NCI-H1436 (cell line): ENCODE data around the gene ITGAL.
"Not testable (repeated sequence)": the region's sequence is repeated elsewhere in the genome, so short reads cannot be mapped to it uniquely, and the experiment has no call there.

Experiments
- DNase-seq: peaks from one replicate; lab custom pipeline; 2025; lab: John Stamatoyannopoulos, UW

Gene ITGAL

GRCh38 chr16:30526137-30526822 lies 53.7 kb downstream of the ITGAL start, which contains the start of gene ZNF768:
ZNF768 (minus strand) TSS chr16:30526566; CDS start chr16:30526413, 153 bp downstream.
- no peak for DNase-seq

GRCh38 chr16:30526823-30527634 lies 54.5 kb downstream of the ITGAL start:
- peak; percentile 98 for DNase-seq

GRCh38 chr16:30527635-30528178 lies 55.2 kb downstream of the ITGAL start:
- no peak for DNase-seq

GRCh38 chr16:30528799-30529457 lies 56.4 kb downstream of the ITGAL start:
- DNase-seq, result no peak

GRCh38 chr16:30530163-30531037 lies 57.9 kb downstream of the ITGAL start:
- no peak for DNase-seq

GRCh38 chr16:30532285-30533145 lies 60.0 kb downstream of the ITGAL start:
- no peak for DNase-seq

GRCh38 chr16:30533146-30533522 lies 60.6 kb downstream of the ITGAL start:
- no peak for DNase-seq

GRCh38 chr16:30533748-30534367 lies 61.3 kb downstream of the ITGAL start:
- DNase-seq, result no peak

GRCh38 chr16:30534368-30535105 lies 62.0 kb downstream of the ITGAL start, which contains the start of gene ZNF747:
ZNF747 (minus strand) TSS chr16:30534858; CDS start chr16:30534679, 179 bp downstream.
- DNase-seq, result peak; percentile 89

- no peak for DNase-seq
These were observed 62.7 kb downstream of the ITGAL start for GRCh38 chr16:30535106-30535776.

GRCh38 chr16:30535777-30536190 lies 63.2 kb downstream of the ITGAL start:
- peak; percentile 71 for DNase-seq

- not testable (repeated sequence) for DNase-seq
These were observed 64.0 kb downstream of the ITGAL start for GRCh38 chr16:30536391-30537024.

GRCh38 chr16:30539000-30539964 lies 66.7 kb downstream of the ITGAL start:
- DNase-seq, result no peak

- DNase-seq, result not testable (repeated sequence)
These were observed 67.5 kb downstream of the ITGAL start for GRCh38 chr16:30539986-30540526.

- not testable (repeated sequence) for DNase-seq
These were observed 68.4 kb downstream of the ITGAL start for GRCh38 chr16:30540916-30541464.
